Measurements from ENCODE around the gene TMEM94.

The TMEM94 gene

GRCh38 chr17:75487351-75488070, 31.1 kb downstream of the TMEM94 start:
- no peaks in the 10 kb centered on the region for H3K9me3 ChIP-seq (ENCODE audit: control insufficient read depth, low read length)
- no peaks in the 10 kb centered on the region for H3K27me3 ChIP-seq (ENCODE audit: control insufficient read depth, insufficient read depth, low read length)
- H3K4me1 ChIP-seq = no peaks in the 10 kb centered on the region
- TF ChIP-seq CTCF (IDR thresholded peaks at IDR 0.05) = no peak
- peaks cover 6% of the 10 kb centered on the region for H3K79me2 ChIP-seq
- H3K36me3 ChIP-seq (ENCODE audit: control insufficient read depth, insufficient read depth, low read length) = no peaks in the 10 kb centered on the region
- H2AFZ ChIP-seq = no peak overlapping the region
- no peak overlapping the region for H3K4me2 ChIP-seq (ENCODE audit: low read length)
- H3K9ac ChIP-seq = no peak overlapping the region
- H3K27ac ChIP-seq = peak overlapping the region; percentile 55
- H3K4me3 ChIP-seq (ENCODE audit: low read depth, low read length) = no peak overlapping the region

GRCh38 chr17:75488693-75489510, 32.5 kb downstream of the TMEM94 start:
- H3K9ac ChIP-seq = no peak overlapping the region
- H3K4me1 ChIP-seq = no peaks in the 10 kb centered on the region
- no peaks in the 10 kb centered on the region for H3K9me3 ChIP-seq (ENCODE audit: control insufficient read depth, low read length)
- peaks cover 6% of the 10 kb centered on the region for H3K79me2 ChIP-seq
- H2AFZ ChIP-seq = no peak overlapping the region
- no peak overlapping the region for H3K4me2 ChIP-seq (ENCODE audit: low read length)
- no peak for TF ChIP-seq CTCF (IDR thresholded peaks at IDR 0.05)
- H3K27ac ChIP-seq = no peak overlapping the region
- no peaks in the 10 kb centered on the region for H3K27me3 ChIP-seq (ENCODE audit: control insufficient read depth, insufficient read depth, low read length)
- no peaks in the 10 kb centered on the region for H3K36me3 ChIP-seq (ENCODE audit: control insufficient read depth, insufficient read depth, low read length)
- H3K4me3 ChIP-seq (ENCODE audit: low read depth, low read length) = no peak overlapping the region

- no peak overlapping the region for H3K4me3 ChIP-seq (ENCODE audit: low read depth, low read length)
- no peaks in the 10 kb centered on the region for H3K9me3 ChIP-seq (ENCODE audit: control insufficient read depth, low read length)
- H3K27me3 ChIP-seq (ENCODE audit: control insufficient read depth, insufficient read depth, low read length) = no peaks in the 10 kb centered on the region
- H3K27ac ChIP-seq = no peak overlapping the region
- TF ChIP-seq CTCF (IDR thresholded peaks at IDR 0.05) = no peak
- no peaks in the 10 kb centered on the region for H3K36me3 ChIP-seq (ENCODE audit: control insufficient read depth, insufficient read depth, low read length)
- peaks cover 6% of the 10 kb centered on the region for H3K79me2 ChIP-seq
- no peak overlapping the region for H3K4me2 ChIP-seq (ENCODE audit: low read length)
- H3K4me1 ChIP-seq = no peaks in the 10 kb centered on the region
- H3K9ac ChIP-seq = no peak overlapping the region
- no peak overlapping the region for H2AFZ ChIP-seq
These were observed 33.1 kb downstream of the TMEM94 start for GRCh38 chr17:75489511-75489955.

- Histone ChIP-seq H3K4me2 (ENCODE audit: low read length) (no peak overlapping the region), H3K4me1 (no peaks in the 10 kb centered on the region), H2AFZ (no peak overlapping the region), H3K27ac (peak overlapping the region; percentile 9), H3K9me3 (ENCODE audit: control insufficient read depth, low read length) (no peaks in the 10 kb centered on the region), H3K9ac (no peak overlapping the region), H3K36me3 (ENCODE audit: control insufficient read depth, insufficient read depth, low read length) (no peaks in the 10 kb centered on the region), H3K27me3 (ENCODE audit: control insufficient read depth, insufficient read depth, low read length) (no peaks in the 10 kb centered on the region), H3K4me3 (ENCODE audit: low read depth, low read length) (no peak overlapping the region), H3K79me2 (peaks cover under 1% of the 10 kb centered on the region)
- TF ChIP-seq CTCF (IDR thresholded peaks at IDR 0.05) = no peak
These were observed 33.8 kb downstream of the TMEM94 start for GRCh38 chr17:75490173-75490743.
